Mesenchymal stem cell (in vitro differentiated cells and primary cell): ENCODE results near the gene TUBGCP3.
"Not testable (repeated sequence)": the region's sequence is repeated elsewhere in the genome, so short reads cannot be mapped to it uniquely, and the experiment has no call there.

Experiments
- DNase-seq: peaks from one replicate; pipeline ENCODE4 v3.0.0-alpha.2; 2013
- H2AFZ ChIP-seq: one replicate; pipeline ENCODE4 v1.6.1; 2013; ENCODE audit warnings: low read depth, mild to moderate bottlenecking, control low read depth, inconsistent platforms, low read length, moderate library complexity
- H2AK5ac ChIP-seq: 2 replicates; pipeline ENCODE4 v1.6.1; 2013; ENCODE audit warnings: low read length, moderate library complexity, mild to moderate bottlenecking, inconsistent platforms; ENCODE audit not compliant: severe bottlenecking
- H2BK120ac ChIP-seq: one replicate; pipeline ENCODE4 v1.6.1; 2013; ENCODE audit warnings: low read depth, mild to moderate bottlenecking, inconsistent platforms, low read length, moderate library complexity
- H2BK12ac ChIP-seq, 2 experiments: one replicate each; pipeline ENCODE4 v1.6.1; 2013; ENCODE audit warnings: inconsistent platforms in 2 of 2, low read length in 2 of 2, mild to moderate bottlenecking in 2 of 2, moderate library complexity in 2 of 2, control low read depth in 1 of 2
- H2BK15ac ChIP-seq: one replicate; pipeline ENCODE4 v1.6.1; 2013; ENCODE audit warnings: mild to moderate bottlenecking, low read depth, inconsistent platforms; ENCODE audit not compliant: poor library complexity, severe bottlenecking
- H2BK5ac ChIP-seq: 2 replicates; pipeline ENCODE4 v1.6.1; 2013; ENCODE audit warnings: low read depth, mild to moderate bottlenecking, low read length, control low read depth, inconsistent platforms; ENCODE audit not compliant: poor library complexity, severe bottlenecking
- H3K14ac ChIP-seq, 2 experiments: one replicate each; pipeline ENCODE4 v1.6.1; 2013; ENCODE audit warnings: inconsistent platforms in 2 of 2, low read length in 2 of 2, control low read depth in 1 of 2, mild to moderate bottlenecking in 1 of 2, moderate library complexity in 1 of 2
- H3K18ac ChIP-seq, 2 experiments: one replicate each; pipeline ENCODE4 v1.6.1; 2013; ENCODE audit warnings: inconsistent platforms in 2 of 2, low read length in 2 of 2, control low read depth in 1 of 2, low read depth in 1 of 2, mild to moderate bottlenecking in 1 of 2
- H3K23ac ChIP-seq, 2 experiments: one replicate each; pipeline ENCODE4 v1.6.1; 2013; ENCODE audit warnings: inconsistent platforms in 2 of 2, low read length in 2 of 2, mild to moderate bottlenecking in 2 of 2, moderate library complexity in 2 of 2, control low read depth in 1 of 2
- H3K27ac ChIP-seq: 2 replicates; pipeline ENCODE4 v1.5.1; 2013; ENCODE audit warnings: mild to moderate bottlenecking, moderate library complexity, low read length, control low read depth, inconsistent platforms; ENCODE audit not compliant: poor library complexity, severe bottlenecking
- H3K27me3 ChIP-seq, 2 experiments: 2 replicates each; pipeline versions ENCODE4 v1.6.1 to v1.7.0; 2013; ENCODE audit warnings: low read length in 2 of 2, mild to moderate bottlenecking in 2 of 2, moderate library complexity in 2 of 2, control low read depth in 1 of 2, inconsistent platforms in 1 of 2; ENCODE audit not compliant: control insufficient read depth in 1 of 2, insufficient read depth in 1 of 2
- H3K36me3 ChIP-seq, 2 experiments: 2 replicates each; pipeline versions ENCODE4 v1.6.1 to v1.7.0; 2013; ENCODE audit warnings: low read length in 2 of 2, control low read depth in 1 of 2, inconsistent platforms in 1 of 2, low read depth in 1 of 2, mild to moderate bottlenecking in 1 of 2; ENCODE audit not compliant: insufficient read depth in 2 of 2, control insufficient read depth in 1 of 2
- H3K4ac ChIP-seq, 2 experiments: one replicate each; pipeline ENCODE4 v1.6.1; 2013; ENCODE audit warnings: inconsistent platforms in 2 of 2, low read length in 2 of 2, mild to moderate bottlenecking in 2 of 2, moderate library complexity in 2 of 2, control low read depth in 1 of 2, low read depth in 1 of 2
- H3K4me1 ChIP-seq: 2 replicates; pipeline ENCODE4 v1.6.1; 2013; ENCODE audit warnings: low read depth, low read length, control low read depth; ENCODE audit not compliant: control insufficient read depth, insufficient read depth
- H3K4me2 ChIP-seq: 2 replicates; pipeline ENCODE4 v1.6.1; 2013; ENCODE audit warnings: low read length, mild to moderate bottlenecking, inconsistent platforms; ENCODE audit not compliant: poor library complexity, severe bottlenecking
- H3K4me3 ChIP-seq, 2 experiments: 2 replicates each; pipeline versions ENCODE4 v1.5.1 to v1.7.0; 2013; ENCODE audit warnings: low read length in 2 of 2, mild to moderate bottlenecking in 2 of 2, control low read depth in 1 of 2, low read depth in 1 of 2; ENCODE audit not compliant: insufficient read depth in 1 of 2
- H3K79me1 ChIP-seq: replicated peaks from 2 replicates; pipeline ENCODE4 v1.6.1; 2013; ENCODE audit warnings: mild to moderate bottlenecking, control low read depth, low read length, inconsistent platforms; ENCODE audit not compliant: poor library complexity, severe bottlenecking
- H3K9ac ChIP-seq: 2 replicates; pipeline ENCODE4 v1.7.0; 2013; ENCODE audit warnings: mild to moderate bottlenecking, low read length, moderate library complexity
- H3K9me3 ChIP-seq: 2 replicates; pipeline ENCODE4 v1.7.0; 2013; ENCODE audit warnings: mild to moderate bottlenecking, low read length; ENCODE audit not compliant: control insufficient read depth
- H4K8ac ChIP-seq: one replicate; pipeline ENCODE4 v1.6.1; 2013; ENCODE audit warnings: inconsistent platforms, mild to moderate bottlenecking, low read length, moderate library complexity
- H4K91ac ChIP-seq: one replicate; pipeline ENCODE4 v1.6.1; 2013; ENCODE audit warnings: mild to moderate bottlenecking, low read length, inconsistent platforms
- WGBS: methylation state at CpG from one replicate; pipeline ENCODE4 v1.1.7; 2013; ENCODE audit warnings: mixed read lengths; 5-methylcytosine and 5-hydroxymethylcytosine counted together

TUBGCP3 gene

DNA sequence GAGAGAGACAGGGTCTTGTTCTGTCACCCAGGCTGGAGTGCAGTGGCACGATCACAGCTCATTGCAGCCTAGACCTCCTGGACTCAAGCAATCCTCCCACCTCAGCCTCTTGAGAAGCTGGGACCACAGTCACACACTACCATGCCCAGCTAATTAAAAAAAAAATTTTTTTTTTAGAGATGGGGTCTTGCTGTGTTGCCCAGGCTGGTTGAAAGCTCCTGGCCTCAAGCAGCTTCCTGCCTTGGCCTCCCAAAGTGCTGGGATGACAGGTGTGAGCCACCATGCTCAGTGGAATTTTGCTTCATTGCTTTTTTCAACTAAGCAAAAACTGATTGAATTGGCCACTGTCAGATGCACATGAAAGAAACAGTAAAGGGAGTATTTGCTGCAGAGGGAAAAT is 39.7 kb upstream of the TUBGCP3 start:
- H3K4me1 ChIP-seq, result not testable (repeated sequence)

GRCh38 chr13:112627161-112627560 is 39.2 kb upstream of the TUBGCP3 start:
- H3K4me3 ChIP-seq, result no peak overlapping the region
- H2AFZ ChIP-seq, result no peak overlapping the region
- H3K36me3 ChIP-seq, result no peaks in the 10 kb centered on the region
- WGBS, result 93% methylated on average over 11 of the region's 11 CpGs
- peaks cover 35 to 48% of the 10 kb centered on the region in 2 experiments for H3K27me3 ChIP-seq
- H2BK15ac ChIP-seq, result no peak overlapping the region
- no peak overlapping the region for H2AK5ac ChIP-seq
- peak overlapping the region; percentile 1 for H4K91ac ChIP-seq
- no peak overlapping the region for H2BK5ac ChIP-seq
- H3K9me3 ChIP-seq, result no peaks in the 10 kb centered on the region
- H2BK120ac ChIP-seq, result no peak overlapping the region
- no peak overlapping the region for H3K9ac ChIP-seq
- no peak overlapping the region for H3K18ac ChIP-seq
- H4K8ac ChIP-seq, result no peak overlapping the region
- no peak overlapping the region for H3K4ac ChIP-seq
- no peak overlapping the region for H3K4me2 ChIP-seq
- H3K27ac ChIP-seq, result no peak overlapping the region
- no peak overlapping the region for H2BK12ac ChIP-seq
- H3K23ac ChIP-seq, result no peak overlapping the region
- peaks cover 2% of the 10 kb centered on the region for H3K4me1 ChIP-seq
- H3K14ac ChIP-seq, result no peak overlapping the region
- no peaks in the 10 kb centered on the region for H3K79me1 ChIP-seq
- no peak for DNase-seq

More for the DNA sequence above, 39.7 kb upstream of the TUBGCP3 start:
- H3K14ac ChIP-seq, H2BK120ac ChIP-seq, H3K4ac ChIP-seq, H2AFZ ChIP-seq, H4K91ac ChIP-seq, H3K4me2 ChIP-seq, H2AK5ac ChIP-seq, H2BK15ac ChIP-seq, H3K27ac ChIP-seq, H2BK12ac ChIP-seq, H3K18ac ChIP-seq, H3K9ac ChIP-seq, H3K23ac ChIP-seq, H4K8ac ChIP-seq, H3K4me3 ChIP-seq, DNase-seq, H3K36me3 ChIP-seq, H3K9me3 ChIP-seq, H3K79me1 ChIP-seq, H2BK5ac ChIP-seq: not testable (repeated sequence)
- H3K27me3 ChIP-seq, result peaks cover 35 to 43% of the 10 kb centered on the region in 2 experiments
- no CpG with 5 or more reads among the region's 1 CpG for WGBS

DNA sequence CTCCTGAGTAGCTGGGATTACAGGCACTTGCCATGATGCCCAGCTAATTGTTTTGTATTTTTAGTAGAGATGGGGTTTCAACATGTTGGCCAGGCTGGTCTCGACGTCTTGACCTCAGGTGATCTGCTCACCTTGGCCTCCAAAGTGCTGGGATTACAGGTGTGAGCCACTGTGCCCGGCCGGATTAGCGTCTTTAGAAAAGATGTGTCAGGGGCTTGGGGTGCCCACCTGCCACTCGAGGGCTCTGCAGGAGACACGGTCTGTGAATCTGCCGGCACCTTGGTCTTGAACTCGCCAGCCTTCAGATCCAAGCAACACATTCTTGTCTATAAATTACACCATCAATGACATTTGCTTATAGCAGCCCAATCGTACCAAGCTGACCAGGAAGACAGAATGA is 38.8 kb upstream of the TUBGCP3 start:
- H3K9ac ChIP-seq, result no peak overlapping the region
- H3K14ac ChIP-seq, result no peak overlapping the region
- DNase-seq, result no peak
- H3K9me3 ChIP-seq, result no peaks in the 10 kb centered on the region
- no peak overlapping the region for H3K27ac ChIP-seq
- H2BK120ac ChIP-seq, result no peak overlapping the region
- H2BK5ac ChIP-seq, result no peak overlapping the region
- no peaks in the 10 kb centered on the region for H3K79me1 ChIP-seq
- no peak overlapping the region for H2AK5ac ChIP-seq
- no peak overlapping the region for H3K4ac ChIP-seq
- no peak overlapping the region for H3K4me3 ChIP-seq
- H2AFZ ChIP-seq, result no peak overlapping the region
- no peak overlapping the region for H4K91ac ChIP-seq
- peaks cover 2% of the 10 kb centered on the region for H3K4me1 ChIP-seq
- 86% methylated on average over 9 of the region's 10 CpGs for WGBS
- no peak overlapping the region for H4K8ac ChIP-seq
- H3K4me2 ChIP-seq, result no peak overlapping the region
- H3K36me3 ChIP-seq, result no peaks in the 10 kb centered on the region
- no peak overlapping the region for H2BK15ac ChIP-seq
- H3K27me3 ChIP-seq, result peaks cover 35 to 49% of the 10 kb centered on the region in 2 experiments
- H2BK12ac ChIP-seq, result no peak overlapping the region
- H3K18ac ChIP-seq, result no peak overlapping the region
- H3K23ac ChIP-seq, result no peak overlapping the region

DNA sequence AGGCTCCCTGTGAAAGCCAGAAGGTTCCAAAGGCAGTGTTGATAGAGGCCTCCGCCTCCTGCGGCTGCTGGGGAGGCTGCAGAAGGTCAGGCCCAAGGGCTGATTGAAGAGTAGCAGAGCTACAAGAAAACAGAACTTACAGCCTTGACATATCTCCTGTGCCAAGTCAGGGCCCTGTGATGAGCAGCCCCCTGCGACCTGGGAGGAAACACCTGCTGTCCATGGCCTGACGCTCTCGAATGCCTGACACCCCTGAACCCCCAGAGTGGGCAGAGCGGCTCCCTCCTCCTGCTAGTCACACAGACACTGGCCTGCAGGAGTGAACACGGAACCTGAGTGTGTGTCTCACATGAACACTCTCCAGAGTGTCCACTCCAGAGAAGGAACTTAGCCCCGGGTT is 38.2 kb upstream of the TUBGCP3 start:
- H3K9me3 ChIP-seq, result no peaks in the 10 kb centered on the region
- H2BK120ac ChIP-seq, result no peak overlapping the region
- H3K27me3 ChIP-seq, result peaks cover 35 to 49% of the 10 kb centered on the region in 2 experiments
- no peak overlapping the region for H3K9ac ChIP-seq
- no peak overlapping the region for H2AK5ac ChIP-seq
- no peaks in the 10 kb centered on the region for H3K36me3 ChIP-seq
- H2BK12ac ChIP-seq, result no peak overlapping the region
- H4K91ac ChIP-seq, result peak overlapping the region; percentile 61
- H3K27ac ChIP-seq, result no peak overlapping the region
- H3K4me1 ChIP-seq, result peaks cover 2% of the 10 kb centered on the region
- no peaks in the 10 kb centered on the region for H3K79me1 ChIP-seq
- H3K4ac ChIP-seq, result no peak overlapping the region
- no peak for DNase-seq
- no peak overlapping the region for H2AFZ ChIP-seq
- no peak overlapping the region for H3K4me3 ChIP-seq
- H2BK5ac ChIP-seq, result no peak overlapping the region
- no peak overlapping the region for H3K23ac ChIP-seq
- 84% methylated on average over 6 of the region's 8 CpGs for WGBS
- H4K8ac ChIP-seq, result no peak overlapping the region
- no peak overlapping the region for H3K4me2 ChIP-seq
- H2BK15ac ChIP-seq, result no peak overlapping the region
- no peak overlapping the region for H3K18ac ChIP-seq
- no peak overlapping the region for H3K14ac ChIP-seq
